ENCODE data around the gene SENP7.

DNA sequence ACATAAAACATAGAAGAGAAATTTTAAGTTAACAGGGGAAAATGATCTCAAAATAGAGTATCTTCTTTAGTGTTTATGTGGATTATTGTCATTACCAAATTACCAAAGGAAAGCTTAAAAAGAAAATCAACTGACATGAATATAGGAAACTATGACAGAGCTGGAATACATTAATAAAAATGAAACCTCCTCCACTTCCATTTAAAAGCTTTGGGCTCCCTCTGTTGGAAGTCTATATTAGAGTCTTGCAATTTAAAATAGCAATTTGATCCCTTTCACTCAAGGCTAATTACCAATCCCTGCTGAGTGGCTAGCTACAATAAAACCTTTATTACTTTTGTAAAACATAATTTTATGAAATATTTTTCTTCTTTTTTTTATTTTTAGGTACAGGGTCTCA is 131.2 kb downstream of the SENP7 start:
- TF ChIP-seq, protein P1, sequence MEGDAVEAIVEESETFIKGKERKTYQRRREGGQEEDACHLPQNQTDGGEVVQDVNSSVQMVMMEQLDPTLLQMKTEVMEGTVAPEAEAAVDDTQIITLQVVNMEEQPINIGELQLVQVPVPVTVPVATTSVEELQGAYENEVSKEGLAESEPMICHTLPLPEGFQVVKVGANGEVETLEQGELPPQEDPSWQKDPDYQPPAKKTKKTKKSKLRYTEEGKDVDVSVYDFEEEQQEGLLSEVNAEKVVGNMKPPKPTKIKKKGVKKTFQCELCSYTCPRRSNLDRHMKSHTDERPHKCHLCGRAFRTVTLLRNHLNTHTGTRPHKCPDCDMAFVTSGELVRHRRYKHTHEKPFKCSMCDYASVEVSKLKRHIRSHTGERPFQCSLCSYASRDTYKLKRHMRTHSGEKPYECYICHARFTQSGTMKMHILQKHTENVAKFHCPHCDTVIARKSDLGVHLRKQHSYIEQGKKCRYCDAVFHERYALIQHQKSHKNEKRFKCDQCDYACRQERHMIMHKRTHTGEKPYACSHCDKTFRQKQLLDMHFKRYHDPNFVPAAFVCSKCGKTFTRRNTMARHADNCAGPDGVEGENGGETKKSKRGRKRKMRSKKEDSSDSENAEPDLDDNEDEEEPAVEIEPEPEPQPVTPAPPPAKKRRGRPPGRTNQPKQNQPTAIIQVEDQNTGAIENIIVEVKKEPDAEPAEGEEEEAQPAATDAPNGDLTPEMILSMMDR (IDR thresholded peaks at IDR 0.05 in 4 of 5, conservative IDR thresholded peaks at IDR 0.05 in 1 of 5) = peak in 4 of 5 experiments; percentile 20 to 52 (median 42)
- no peak for TF ChIP-seq POLR2A (IDR thresholded peaks at IDR 0.05)

All from gastrocnemius medialis (tissue), 4 donors.